HG03095 (cell line): Measurements from ENCODE around the gene TRHDE.

ENCODE experiments used
- ATAC-seq: cut with Tn5 transposase; IDR thresholded peaks from one replicate; pipeline ENCODE4 v1.9.1; 2021; ENCODE audit warnings: moderate library complexity; ENCODE audit not compliant: unreplicated experiment

The TRHDE gene, protein sequence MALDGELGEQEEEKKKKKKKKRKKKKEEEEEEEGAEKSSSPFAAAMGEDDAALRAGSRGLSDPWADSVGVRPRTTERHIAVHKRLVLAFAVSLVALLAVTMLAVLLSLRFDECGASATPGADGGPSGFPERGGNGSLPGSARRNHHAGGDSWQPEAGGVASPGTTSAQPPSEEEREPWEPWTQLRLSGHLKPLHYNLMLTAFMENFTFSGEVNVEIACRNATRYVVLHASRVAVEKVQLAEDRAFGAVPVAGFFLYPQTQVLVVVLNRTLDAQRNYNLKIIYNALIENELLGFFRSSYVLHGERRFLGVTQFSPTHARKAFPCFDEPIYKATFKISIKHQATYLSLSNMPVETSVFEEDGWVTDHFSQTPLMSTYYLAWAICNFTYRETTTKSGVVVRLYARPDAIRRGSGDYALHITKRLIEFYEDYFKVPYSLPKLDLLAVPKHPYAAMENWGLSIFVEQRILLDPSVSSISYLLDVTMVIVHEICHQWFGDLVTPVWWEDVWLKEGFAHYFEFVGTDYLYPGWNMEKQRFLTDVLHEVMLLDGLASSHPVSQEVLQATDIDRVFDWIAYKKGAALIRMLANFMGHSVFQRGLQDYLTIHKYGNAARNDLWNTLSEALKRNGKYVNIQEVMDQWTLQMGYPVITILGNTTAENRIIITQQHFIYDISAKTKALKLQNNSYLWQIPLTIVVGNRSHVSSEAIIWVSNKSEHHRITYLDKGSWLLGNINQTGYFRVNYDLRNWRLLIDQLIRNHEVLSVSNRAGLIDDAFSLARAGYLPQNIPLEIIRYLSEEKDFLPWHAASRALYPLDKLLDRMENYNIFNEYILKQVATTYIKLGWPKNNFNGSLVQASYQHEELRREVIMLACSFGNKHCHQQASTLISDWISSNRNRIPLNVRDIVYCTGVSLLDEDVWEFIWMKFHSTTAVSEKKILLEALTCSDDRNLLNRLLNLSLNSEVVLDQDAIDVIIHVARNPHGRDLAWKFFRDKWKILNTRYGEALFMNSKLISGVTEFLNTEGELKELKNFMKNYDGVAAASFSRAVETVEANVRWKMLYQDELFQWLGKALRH

DNA sequence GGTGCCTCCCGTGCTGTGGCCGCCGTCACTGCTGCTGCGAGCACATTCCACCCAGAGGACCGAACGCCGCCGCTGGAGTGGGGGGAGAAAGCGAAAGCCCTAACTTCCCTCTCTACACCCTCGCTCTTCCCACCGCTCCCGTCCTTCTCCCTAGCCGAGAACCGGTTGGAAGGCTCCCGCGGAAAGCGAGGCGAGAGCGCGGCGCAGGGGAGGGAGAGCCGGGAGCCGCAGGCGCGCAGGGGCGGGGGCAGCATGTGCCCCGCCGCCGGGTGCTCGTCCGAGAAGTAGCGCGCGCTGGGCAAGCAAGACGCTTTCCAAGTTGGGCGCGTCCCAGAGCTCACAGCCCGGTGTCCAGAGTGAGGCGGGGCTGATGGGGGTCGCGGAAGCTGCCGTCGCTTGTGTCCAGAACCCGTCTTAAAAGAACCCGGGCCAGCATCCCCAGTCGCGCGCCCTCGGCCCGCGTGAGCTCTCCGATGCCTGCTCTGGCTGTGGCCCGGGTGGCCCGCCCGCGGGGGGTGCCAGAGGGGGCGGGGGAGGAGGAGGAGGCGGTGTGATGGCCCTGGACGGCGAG is at the start of gene TRHDE:
TRHDE (plus strand) TSS at position 280 of the 571 bp plus-strand sequence; CDS start at position 554, 274 bp downstream.
- no peak for ATAC-seq

DNA sequence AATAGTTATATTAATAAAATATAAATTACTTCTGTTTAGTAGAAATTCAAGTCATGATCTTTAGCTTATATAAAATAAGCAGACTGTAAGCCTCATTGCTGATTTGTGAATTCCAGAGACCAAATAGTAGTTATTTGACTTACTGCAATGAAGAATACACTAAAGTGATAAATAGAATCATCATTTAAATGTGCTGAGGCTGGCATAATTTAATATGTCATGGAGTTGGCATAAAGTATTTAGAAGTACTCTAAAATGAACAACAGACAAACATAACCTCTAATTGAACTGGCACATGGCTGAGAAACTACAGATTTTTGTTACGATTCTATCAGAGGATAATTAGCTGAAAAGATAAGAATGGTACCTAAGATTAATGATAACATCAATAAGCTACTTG is 45.7 kb upstream of the TRHDE start:
- no peak for ATAC-seq

DNA sequence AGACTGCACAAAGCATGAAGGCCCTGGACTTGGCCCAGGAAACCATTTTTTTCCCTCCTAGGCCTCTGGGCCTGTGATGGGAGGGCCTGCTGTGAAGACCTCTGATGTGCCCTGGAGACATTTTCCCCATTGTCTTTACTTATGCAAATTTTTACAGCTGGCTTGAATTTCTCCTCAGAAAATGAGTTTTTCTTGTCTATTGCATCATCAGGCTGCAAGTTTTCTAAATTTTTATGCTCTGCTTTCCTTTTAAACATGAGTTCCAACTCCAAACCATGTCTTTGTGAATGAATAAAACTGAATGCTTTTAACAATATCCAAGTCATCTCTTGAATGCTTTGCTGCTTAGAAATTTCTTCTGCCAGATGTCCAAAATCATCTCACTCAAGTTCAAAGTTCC is 43.7 kb upstream of the TRHDE start:
- no peak for ATAC-seq

DNA sequence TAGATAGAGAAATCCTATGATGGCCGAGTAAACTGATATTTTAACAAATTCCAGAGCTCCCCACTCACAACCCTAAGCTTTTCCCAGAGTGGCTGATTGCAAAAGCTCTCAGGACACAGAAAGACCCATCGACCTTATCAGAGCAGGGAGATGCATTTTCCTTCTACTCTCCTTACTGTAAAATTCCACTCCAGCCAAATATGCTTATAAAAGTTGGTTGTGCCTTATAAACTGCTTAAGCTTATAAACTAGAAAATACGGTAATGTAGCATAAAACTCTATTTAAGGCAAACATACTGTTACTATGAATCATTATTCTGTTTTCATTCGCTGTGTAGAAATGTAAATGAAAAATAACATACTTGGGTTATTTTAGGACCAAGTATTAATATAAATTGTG is 41.6 kb upstream of the TRHDE start:
- no peak for ATAC-seq

DNA sequence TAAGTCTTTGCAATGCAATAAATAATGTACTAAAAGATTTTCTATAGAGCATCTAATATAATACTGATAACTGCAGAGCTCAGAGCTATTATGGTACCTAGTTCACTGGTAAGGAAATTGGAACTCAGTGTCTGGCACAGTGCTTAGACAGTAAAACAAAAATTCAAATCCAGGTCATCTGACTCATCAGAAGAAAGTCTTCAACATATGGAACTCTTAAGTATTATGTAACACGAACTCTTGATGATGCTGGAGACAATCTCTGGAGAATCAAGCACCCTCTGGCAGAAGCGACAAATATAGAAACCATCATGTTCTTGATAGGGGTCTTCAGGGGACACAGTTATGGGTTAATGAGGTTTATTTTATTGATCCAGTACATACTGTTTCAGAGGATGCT is 37.3 kb upstream of the TRHDE start:
- ATAC-seq: no peak

DNA sequence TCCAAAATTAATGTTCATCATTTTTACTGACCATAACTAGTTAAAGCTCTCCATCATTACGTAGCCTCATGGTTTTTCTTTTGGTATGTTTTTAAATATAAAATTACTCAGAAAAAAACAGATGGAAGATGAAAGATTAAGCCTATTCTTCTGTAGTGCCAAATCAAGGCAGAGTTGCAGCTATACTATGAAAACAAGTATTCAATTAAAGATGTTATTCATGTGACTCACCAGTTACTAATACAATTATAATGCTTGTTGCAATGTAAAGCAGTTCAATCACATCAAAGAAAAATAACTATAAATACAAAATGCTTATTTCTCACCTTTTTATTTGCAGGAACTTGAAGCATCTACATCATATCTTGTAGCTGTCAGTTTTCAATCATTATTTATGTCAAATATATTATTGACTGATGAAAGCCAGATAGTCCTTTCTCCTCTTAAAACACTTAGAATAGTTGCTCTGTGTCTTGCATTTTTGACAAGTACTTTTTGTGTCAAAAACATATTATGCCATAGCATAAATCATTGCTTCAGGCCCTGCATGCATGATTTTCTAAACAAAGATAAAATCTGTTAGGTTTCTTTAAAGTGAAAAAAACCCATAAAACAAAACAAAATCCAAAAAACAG is 36.0 kb upstream of the TRHDE start:
- ATAC-seq: no peak

DNA sequence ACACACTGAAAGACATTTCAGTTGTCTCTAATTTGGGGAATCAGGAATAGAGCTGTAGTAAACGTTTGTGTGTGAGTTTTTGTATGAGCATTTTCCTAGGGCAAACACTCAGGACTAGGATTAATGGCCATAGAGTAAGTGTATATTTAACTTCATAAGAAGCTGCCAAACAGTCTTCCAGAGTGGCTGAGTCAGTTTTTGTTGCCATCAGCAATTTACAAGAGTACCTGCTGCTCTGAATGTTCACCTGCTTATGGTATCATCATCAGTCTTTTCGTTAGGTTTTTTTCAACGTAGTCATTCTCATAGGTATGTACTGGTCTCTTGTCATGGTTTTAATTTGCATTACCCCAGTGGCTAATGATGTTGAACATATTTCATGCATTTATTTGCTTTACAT is 30.6 kb upstream of the TRHDE start:
- no peak for ATAC-seq

DNA sequence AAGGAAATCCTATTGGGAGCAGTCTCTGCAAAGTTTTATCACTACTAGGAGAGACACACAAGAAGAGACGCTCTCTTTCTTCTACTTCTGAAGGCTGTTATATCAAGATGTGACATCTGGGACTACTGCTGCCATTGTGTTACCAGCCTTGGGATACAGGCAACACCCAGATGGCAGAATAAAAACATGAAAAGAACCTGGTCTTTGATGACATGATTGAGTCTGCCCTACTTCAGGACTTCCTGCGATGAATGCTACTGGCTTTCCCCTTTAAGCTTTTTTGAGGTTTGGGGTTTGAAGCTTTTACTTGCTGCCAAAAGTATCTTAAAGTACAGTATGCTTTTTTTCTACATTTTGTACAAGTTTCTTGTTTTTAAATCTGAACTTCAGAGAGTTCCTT is 29.2 kb upstream of the TRHDE start:
- ATAC-seq: no peak

DNA sequence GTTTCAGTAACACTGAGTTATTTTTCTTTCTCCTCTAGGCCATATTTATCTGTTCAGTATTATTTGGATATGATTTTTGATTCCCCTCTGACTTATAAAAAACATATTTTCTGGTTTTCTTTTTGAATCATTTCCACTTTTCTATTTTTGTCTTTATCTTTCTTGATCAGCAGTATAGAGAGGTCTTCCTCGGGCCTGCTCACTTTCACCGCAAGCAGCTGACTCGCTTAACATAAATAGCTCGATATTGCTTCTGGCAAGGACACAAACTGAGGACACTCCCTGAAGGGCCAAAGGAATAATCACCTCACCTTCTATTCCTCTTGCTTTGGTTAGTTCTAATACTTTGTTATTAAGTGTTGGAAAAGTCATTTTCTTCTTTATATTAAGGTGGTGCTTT is 25.8 kb upstream of the TRHDE start:
- no peak for ATAC-seq

DNA sequence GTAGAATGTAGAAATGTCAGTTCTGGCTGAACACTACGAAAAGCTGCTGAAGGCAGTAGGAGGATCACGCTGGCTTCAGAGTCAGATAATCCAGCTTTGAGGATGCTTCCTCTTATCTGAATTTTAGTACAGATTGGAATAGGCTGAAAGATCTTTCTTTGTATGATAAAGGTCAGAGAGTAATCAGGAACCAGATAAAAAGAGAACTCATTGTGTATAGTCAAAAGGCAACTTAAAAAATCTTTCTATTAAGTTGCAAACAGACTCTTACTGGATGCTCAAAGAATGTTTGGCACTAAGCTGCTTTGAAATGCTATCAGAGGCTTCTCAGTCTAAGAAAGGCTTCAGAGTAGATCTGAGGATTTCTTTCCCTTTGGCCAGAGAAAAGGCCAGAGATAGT is 21.8 kb upstream of the TRHDE start:
- ATAC-seq: no peak

DNA sequence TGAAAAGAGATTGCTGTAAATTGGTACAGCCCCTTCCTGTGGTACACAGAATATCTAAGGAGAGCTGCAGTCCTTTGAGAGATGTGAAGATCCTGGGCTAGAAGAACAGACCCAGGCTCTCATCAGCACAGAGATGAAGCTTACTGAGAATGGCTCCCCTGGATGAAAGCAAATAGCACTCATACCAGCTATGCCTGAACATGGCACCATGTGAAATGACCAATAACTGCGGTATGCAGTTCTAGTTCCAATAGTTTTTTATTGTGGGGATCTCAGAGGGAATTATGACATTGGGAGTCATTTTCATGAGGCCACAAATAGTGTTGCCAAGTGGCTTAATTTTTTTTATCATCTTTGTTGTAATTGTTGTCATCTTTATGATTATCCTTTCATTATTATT is 15.4 kb upstream of the TRHDE start:
- no peak for ATAC-seq

DNA sequence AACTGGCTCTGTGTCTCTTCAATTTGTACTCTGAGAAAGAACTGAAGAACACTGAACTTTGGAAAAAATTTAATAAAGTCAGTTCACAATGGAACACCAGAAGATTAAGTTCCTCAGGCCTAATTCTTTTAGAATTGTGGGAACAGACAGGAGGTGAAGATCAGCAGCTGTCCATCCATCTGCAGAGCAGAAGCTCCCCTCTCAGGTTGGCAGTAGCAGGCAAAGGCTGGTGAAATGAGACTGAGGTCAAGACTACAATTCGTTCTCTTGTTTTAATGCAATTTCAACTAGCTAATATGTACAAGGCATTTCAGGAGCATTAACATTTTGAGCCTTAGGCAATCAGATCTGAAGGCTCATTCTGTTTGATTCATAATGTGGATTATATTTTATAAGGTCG is 10.3 kb upstream of the TRHDE start:
- ATAC-seq: no peak

DNA sequence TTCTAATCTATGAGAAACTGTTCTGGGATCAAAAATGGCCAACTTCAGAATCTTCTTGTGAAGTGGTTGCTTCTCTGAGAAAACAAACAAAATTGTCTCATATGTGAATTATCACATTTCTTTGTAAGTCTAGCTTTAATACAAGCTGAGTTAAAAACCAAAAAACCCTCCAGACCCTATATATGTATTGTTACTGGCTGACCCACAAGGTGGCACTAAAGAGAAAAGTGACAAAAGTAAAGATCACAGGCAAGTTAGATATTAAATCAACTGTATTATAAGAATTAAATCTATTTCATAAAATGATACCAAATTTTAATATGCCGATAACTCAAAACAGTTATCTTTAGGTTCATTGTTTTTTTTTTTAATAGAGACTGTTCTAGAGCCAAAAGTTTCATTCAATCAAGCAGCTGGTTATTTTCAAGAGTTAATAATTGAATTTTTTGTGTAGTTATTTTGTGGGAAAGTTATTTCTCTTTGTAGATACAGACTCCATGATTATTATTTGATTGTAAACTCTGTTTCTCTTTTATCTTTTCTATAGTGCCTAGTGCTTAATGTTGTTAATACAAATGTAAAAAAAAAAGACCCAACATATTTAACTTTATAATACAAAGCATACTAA is 7.5 kb upstream of the TRHDE start:
- ATAC-seq: no peak

DNA sequence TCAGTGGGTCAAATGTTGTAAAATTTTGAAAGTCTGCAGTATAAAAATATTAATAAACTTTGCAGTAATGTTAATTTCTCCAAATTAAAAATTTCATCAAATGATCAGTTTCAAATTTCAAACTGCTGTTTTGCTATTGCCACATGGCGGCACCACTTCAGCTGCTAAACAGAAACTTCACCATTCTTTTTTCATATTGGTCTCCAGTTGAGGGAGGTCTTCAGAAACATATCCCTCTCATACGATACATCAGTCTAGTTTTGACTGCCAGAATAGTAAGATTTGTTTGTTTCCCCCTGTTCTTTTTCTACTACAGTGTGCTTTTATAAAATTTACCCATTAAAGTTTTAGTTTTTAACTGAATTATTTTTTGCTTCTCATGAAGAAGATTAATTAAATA is 4.2 kb upstream of the TRHDE start:
- no peak for ATAC-seq

DNA sequence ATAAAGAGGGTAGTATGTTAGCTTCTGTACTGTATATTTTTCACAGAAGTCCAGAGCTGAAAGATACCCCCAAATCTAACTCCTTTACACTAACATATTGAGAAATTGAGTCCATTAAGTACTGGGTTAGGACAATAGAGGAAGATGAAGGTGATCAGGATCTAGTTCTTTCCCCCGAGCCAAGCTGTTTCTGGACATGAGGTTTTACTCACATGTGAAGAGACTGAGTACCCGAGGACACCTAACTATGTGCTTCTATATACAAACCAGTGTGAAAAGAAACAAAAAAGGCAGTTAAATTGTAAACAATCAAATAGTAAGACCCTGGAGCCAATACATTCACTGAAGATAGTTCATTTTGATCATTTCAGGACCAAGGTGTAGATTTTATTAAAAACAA is 3.8 kb upstream of the TRHDE start:
- no peak for ATAC-seq

DNA sequence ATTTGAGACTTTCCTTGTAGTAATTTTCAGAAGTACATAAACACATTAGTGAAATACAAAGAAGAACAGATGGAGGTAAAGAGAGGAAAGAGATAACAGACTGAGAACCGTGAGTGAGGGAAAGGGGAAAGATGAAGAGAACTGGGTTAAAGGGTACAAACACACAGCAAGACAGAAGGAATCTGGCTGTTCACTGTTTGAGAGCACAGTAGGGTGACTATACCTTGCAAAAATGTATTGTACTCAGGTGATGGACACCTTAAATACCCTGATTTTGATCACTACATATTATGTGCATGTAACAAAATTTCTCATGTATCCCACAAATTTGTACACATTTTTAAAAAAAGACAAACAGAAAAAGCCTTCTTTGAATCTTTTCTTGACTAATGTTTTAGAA is 2.7 kb upstream of the TRHDE start:
- no peak for ATAC-seq

DNA sequence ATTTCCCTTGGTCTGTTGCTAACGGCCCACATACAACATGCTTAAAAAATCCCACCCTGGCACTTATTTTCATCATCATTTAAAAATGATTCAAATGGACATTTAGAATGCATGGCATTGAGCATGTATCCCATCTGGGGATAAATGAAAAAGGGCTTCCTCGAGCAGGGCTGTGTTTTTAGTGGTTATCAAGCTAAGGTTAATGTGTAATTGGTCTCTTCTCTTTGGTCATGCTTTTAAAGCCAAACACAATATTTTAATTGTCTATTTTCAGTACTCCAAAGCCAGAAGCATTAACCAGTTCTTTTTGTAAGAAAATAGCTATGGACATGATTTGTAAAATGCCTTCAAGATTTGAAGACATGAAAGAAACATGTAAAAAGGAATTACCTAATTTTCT is 1.9 kb upstream of the TRHDE start:
- ATAC-seq: no peak

DNA sequence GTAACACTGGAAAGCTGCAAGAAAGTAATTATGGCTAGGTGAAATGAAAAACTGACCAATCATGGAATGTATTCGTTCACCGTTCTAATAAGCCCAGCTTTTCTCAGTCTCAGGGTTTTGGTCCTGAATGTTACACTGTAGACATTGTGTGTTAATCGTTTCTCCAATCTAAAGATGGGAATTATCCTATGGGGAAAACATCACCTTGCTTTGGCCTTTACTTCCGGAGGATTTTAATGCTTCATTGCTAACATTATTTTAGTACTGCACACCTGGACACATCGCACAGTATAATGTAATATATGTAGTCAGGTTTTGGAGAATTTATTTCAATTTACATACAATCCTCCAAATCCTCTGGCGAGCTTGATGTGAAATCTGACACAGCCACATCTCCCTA is 1.2 kb upstream of the TRHDE start:
- ATAC-seq: no peak

DNA sequence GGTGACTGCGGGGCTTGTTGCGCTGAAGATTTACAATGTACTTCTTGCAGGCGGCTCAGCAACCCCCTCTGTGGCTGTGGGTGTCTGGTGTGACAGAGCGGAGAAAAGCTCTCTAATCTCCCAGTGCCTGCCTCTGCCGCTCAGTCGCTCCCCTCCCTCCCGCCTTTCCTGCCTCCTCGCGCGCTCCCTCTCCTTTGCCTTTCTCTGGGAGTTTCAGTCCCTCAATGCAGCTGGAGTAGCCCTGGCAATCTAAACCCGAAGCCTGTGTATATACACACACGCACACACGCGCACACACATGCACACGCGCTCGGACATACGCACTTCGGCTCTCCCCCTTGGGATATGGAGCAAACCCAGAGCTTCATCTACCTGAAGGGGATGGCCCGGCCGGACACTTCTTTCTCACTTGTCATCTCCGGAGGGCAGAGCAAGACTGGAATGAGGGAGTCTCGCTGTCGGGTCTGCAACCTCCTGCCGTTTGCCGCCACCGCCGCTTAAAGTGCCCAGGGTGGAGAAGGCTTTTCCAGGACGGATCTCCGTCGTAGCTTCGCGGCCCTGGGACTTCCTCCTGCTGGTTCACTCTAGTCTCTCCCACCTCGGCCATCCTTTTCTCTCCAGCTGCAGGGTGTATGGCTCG is 599 bp upstream of the TRHDE start:
- no peak for ATAC-seq
